ENCODE measurements around the gene KRT13.
"Not testable (repeated sequence)": the region's sequence is repeated elsewhere in the genome, so short reads cannot be mapped to it uniquely, and the experiment has no call there.

KRT13 gene

DNA sequence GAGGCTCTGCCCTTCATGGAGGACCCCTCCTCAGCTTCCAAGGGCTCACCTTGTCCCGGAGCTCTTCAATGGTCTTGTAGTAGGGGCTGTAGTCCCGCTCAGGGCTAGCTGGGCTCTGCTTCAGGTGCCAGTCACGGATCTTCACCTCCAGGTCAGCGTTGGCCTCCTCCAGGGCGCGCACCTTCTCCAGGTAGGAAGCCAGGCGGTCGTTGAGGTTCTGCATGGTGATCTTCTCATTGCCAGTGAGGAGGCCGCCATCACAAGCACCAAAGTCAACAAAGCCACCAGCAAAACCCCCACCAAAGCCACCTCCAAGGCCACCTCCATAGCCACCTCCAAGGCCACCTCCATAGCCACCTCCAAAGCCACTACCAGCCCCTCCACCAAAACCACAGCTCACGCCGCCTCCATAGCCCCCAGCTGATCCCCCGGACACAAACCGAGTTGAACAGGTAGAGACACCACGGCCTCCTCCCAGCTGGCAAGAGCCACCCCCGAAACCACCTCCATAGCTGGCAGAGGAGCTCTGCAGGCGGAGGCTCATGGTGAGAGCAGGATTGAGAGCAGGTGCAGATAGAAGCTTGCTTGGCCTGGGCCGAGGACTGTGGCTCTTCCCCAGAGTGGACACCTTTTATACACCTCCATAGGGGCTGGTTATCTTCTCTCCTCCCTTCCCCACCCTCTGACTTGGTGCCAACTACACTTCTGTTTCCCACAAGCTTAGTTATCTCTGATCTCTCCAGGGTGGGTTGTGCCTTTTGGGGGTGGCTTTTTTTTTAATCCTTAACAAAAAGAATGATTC lies at the start of gene KRT13:
Gene KRT13, minus strand, starts transcription at position 606 of the 802 bp plus-strand sequence. Its CDS starts 62 bp downstream, at position 544.
- DNase-seq (ENCODE audit: low read depth in 2 of 2, low spot score in 1 of 2) = no peak

GRCh38 chr17:41553987-41554680 lies 48.7 kb upstream of the KRT13 start:
- no peak for DNase-seq (ENCODE audit: low read depth in 2 of 2, low spot score in 1 of 2)

DNA sequence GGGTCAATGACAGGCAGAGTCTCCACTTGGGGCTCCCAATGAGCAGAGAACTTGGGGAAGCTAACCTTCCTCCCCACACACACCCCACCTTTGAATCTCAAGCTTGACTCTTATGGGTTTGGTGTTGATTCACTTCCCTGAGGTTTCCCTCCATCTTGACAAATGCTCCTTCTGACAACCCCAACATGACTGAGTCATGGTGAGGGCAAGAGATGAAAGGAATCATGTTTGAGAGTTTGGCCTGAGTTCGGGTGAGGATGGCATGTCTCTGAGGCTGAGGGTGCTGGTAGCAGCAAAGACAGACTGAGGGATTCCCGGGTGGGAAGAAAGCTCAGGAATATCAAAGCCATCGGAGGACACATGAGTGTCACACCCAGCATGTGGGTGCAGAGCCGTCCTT lies 47.8 kb upstream of the KRT13 start:
- no peak for DNase-seq (ENCODE audit: low read depth in 2 of 2, low spot score in 1 of 2)

DNA sequence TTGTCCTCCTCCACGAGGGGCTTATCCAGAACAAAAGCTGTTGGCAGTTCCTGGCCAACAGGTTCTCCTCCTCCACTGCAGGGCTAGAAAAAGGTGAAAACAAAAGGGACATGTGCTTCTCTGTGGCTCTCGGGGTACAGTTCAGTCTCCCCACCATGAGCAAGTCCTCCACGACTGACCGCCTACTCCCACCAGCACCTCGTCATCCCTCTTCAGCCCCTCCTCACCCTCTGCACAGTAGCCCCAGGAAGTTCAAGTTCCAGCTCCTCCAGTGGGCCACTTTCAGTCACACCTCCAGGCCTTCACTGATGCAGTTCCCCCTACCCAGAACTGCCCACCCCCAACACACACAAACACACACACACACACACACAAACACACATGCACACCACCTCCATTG lies 47.0 kb upstream of the KRT13 start:
- no peak for DNase-seq (ENCODE audit: low read depth in 2 of 2, low spot score in 1 of 2)

GRCh38 chr17:41551365-41551764 lies 46.0 kb upstream of the KRT13 start:
- DNase-seq (ENCODE audit: low read depth in 2 of 2, low spot score in 1 of 2) = no peak

DNA sequence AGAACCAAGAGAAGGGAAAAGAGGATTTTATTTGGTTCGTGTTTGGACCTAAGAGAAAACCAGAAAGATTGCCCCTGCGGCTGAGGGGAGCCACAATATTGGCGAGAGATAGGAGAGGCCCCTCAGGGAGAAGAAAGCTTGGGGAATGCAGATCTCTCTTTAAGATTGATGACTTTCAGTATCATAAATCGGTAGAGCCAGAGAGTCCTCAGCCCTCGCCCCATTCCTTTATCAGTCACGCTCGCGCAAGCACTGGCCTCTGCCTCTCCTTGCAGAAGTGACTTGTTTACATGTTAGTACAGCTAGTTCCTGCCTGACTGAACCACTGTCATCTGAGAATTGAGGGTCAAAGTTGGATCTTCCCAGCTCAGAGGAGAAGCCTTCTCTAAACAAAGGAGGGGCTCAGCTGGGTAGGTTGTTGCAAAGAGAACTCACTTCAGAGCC lies 44.2 kb upstream of the KRT13 start:
- no peak for DNase-seq (ENCODE audit: low read depth in 2 of 2, low spot score in 1 of 2)

GRCh38 chr17:41548844-41549595 lies 43.6 kb upstream of the KRT13 start:
- DNase-seq (ENCODE audit: low read depth in 2 of 2, low spot score in 1 of 2) = peak; percentile 59 to 74

DNA sequence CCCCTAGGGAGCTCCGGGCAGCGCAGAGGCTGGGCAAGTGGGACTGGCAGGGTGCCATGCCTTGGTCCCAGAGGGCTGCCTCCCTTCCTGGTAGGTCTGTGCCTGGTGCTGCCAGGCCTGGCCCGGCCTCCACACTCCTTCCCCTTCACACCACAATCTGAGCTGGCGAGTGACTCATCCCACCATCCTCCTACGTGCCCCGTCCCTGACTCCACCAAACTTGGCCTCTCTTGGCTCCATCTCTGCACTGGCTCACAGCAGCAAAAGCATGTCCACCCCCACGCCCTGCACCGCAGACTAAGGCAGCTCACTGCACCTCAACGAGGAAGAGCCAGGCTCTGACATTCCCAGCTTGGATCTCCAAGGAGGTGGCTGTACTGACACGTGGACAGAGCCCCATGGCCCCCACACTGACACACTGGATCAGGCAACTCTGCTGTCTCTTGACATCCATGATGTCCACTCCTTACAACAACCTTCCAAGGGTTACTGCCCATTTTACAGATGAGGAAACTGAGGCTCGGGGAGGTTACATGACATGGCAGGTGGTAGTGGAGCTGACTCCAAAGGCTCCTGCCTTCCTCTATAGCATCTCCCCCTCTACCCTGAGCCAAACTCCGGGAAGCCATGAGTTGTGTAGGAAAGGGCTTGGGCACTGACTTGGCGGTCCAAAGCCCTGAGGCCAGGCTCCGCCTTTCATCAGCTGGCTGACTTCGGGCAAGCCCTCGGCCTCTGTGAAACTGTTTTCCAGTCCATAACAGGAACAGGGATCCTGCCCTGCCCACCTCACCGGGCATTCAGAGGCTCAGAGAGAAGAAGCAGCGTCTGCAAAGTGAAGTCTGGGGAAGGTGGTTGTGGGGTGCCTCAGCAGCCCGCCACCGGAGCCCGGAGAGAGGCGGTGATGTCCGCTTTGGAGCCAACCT lies 42.8 kb upstream of the KRT13 start:
- peak; percentile 27 to 40 for DNase-seq (ENCODE audit: low read depth in 2 of 2, low spot score in 1 of 2)

GRCh38 chr17:41547378-41547841 lies 42.0 kb upstream of the KRT13 start:
- DNase-seq (ENCODE audit: low read depth in 2 of 2, low spot score in 1 of 2) = no peak

GRCh38 chr17:41546819-41547218 lies 41.4 kb upstream of the KRT13 start:
- DNase-seq (ENCODE audit: low read depth in 2 of 2, low spot score in 1 of 2) = no peak

- no peak for DNase-seq (ENCODE audit: low read depth in 2 of 2, low spot score in 1 of 2)
Measured at GRCh38 chr17:41545829-41546410, 40.5 kb upstream of the KRT13 start.

DNA sequence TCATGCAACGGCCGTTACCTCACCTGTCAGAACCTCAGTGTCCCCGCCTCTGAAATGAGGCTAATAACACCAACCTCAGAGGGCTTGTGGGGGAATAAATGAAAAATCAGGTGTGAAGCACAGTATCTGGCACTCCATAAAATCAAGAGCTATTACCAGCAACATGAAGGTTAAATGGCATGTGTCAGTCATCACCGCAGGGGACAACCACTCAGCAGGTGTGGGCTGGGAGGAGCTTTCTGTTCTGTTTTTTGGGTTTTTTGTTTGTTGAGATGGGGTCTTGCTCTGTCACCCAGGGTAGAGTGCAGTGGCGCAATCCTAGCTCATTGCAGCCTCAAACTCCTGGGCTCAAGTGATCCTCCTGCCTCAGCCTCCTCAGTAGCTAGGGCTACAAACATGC lies 39.5 kb upstream of the KRT13 start:
- no peak for DNase-seq (ENCODE audit: low read depth in 2 of 2, low spot score in 1 of 2)

- no peak for DNase-seq (ENCODE audit: low read depth in 2 of 2, low spot score in 1 of 2)
Measured at GRCh38 chr17:41544491-41544892, 39.1 kb upstream of the KRT13 start.

DNA sequence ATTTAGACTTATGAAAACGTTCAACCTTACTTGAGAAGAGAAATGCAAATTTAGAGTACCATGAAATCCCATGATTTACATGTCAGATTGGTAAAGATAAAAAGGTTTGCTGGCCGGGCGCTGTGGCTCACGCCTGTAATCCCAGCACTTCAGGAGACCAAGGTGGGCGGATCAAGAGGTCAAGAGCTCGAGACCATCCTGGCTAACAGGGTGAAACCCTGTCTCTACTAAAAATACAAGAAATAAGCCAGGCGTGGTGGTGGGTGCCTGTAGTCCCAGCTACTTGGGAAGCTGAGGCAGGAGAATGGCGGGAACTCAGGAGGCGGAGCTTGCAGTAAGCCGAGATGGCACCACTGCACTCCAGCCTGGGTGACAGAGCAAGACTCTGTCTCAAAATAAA lies 37.4 kb upstream of the KRT13 start:
- DNase-seq (ENCODE audit: low read depth in 2 of 2, low spot score in 1 of 2) = not testable (repeated sequence)

DNA sequence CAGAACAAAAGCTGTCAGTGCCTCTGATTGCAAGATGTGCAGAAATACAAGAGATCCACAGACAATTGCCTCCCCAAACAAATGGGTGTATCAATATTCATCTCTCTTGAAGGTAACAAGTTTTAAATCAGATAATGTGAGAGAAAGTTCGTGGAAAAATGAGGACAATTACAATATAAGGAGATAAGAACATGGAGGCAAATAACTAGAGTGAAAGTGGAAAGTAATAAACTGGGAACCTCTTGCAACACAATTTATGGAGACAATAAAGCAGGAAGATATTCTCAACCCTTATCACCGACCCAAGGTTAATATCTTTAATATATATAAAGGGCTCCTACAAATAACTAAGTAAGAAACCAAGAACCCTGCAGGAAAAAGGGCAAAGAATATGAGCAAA lies 36.9 kb upstream of the KRT13 start:
- no peak for DNase-seq (ENCODE audit: low read depth in 2 of 2, low spot score in 1 of 2)

DNA sequence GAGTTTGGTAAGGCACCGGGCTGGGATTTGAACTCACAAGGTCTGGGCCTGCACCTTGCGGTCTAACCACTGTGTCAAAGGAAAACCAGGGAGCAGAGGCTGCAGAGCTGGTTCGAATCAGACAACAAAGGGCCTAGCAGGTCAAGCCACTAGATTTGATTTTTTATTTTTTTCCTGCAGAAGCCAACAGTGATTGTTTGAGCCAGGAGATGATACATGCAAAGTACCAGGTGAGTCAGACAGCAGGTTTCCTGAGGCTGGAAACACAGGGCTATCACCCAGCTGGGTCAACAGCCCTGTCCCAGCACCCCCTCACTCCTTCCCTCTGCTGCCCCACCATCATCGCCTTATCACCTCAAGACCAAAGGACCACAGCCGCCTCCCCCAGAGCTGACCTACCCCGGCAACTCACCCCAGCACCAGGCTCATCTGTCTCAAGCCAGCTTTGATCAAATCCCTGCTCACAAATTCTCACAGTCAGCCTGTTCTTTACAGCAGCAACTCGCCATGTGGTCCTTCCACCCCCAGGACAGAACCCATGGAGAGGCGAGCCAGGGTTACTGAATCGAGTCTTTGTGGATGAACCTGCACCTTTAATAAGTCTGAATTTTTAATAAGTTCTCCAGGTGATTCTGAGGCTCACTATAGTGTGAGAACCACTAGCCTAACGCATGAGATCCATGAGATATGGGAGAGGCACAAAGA lies 35.7 kb upstream of the KRT13 start:
- DNase-seq (ENCODE audit: low read depth in 2 of 2, low spot score in 1 of 2) = no peak

DNA sequence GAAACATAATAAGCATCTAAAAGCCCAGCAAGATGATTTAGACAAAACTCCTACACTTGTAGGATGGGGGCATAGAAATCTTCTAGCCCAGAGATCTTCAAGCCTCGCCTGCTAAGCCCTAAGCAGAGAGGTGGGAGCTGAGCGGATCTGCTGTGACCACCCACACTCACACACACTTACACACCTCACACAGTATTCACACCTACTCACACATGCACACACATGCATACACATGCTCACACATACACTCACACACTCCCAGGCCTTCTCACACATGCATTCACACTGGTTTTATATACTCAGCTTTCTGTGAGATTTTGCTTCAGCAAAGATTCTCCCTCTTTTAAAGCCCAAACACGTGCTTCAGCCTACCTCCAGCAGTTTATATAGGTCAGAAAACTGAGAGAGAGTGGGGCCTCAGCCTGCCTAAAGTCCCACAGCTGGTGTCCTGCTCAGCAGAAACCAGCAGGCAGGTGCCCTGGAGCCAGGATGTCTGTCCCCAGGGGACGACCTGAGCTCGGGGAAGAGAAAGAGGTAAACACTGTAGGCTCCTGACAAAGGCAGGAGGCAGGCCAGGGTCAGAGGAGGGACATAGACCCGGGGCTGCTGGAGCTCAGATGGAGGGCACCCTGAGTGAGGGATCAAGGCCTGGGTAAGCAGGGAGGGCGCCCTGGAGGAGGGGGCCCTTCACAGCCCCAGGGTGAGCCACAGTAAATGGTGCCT lies 34.7 kb upstream of the KRT13 start:
- DNase-seq (ENCODE audit: low read depth in 2 of 2, low spot score in 1 of 2) = no peak

- DNase-seq (ENCODE audit: low read depth in 2 of 2, low spot score in 1 of 2) = no peak
Measured at GRCh38 chr17:41539071-41539492, 33.7 kb upstream of the KRT13 start.

GRCh38 chr17:41538565-41538991 lies 33.2 kb upstream of the KRT13 start:
- DNase-seq (ENCODE audit: low read depth in 2 of 2, low spot score in 1 of 2) = no peak
